Spleen (tissue), 7 donors: ENCODE measurements around the gene PARK7.

Experiments used
- POLR2A ChIP-seq, 3 donors: fragments of 450-650 bp; IDR thresholded peaks; one replicate each; pipeline ENCODE4 v1.5.1; 2017; ENCODE audit warnings: antibody characterized with exemption in 3 of 3, mild to moderate bottlenecking in 1 of 3
- POLR2AphosphoS5 ChIP-seq, 3 donors: sonication (generic); formaldehyde crosslinking; IDR thresholded peaks; one replicate each; pipeline ENCODE4 v1.5.1; 2017; ENCODE audit warnings: antibody characterized with exemption in 3 of 3
- TF ChIP-seq, protein P1 (sequence below), 11 experiments: fragments of 200-600 bp in 7 of 11; fragments of 450-650 bp in 4 of 11; sonication (generic) in 4 of 11; IDR thresholded peaks in 8 of 11; conservative IDR thresholded peaks in 3 of 11; 1 replicate in 7 of 11; 2 replicates in 4 of 11; pipeline versions ENCODE4 v1.4.0 to v1.8.0; 2016 to 2021; ENCODE audit warnings: antibody characterized with exemption in 11 of 11, inconsistent platforms in 4 of 11, mild to moderate bottlenecking in 1 of 11
- donor health status: DM: no; HTN: no; CAD: no; lungs with moderate emphysema.
- donor health status: DM: no; HTN: no; CAD: no.
- donor health status: DM: no; HTN: no; CAD: no.

DNA sequence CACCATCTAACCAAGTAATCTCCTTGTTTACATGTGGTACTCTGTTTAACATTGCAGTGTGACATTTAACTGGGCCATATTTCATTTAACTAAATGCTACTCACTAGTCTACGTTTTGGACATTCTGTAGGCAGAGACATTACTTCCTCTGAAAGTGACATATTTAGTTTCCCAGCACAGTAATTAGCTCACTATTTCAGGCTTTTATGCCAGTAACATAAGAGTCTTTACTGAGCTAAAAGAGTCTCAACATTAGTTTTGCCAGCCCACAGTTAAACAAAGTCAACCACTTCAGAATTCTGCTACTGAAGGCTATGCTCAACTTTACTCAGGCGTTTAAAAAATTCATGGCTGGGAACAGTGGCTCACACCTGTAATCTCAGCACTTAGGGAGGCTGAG lies 18.3 kb upstream of the PARK7 start:
- TF ChIP-seq, protein P1, sequence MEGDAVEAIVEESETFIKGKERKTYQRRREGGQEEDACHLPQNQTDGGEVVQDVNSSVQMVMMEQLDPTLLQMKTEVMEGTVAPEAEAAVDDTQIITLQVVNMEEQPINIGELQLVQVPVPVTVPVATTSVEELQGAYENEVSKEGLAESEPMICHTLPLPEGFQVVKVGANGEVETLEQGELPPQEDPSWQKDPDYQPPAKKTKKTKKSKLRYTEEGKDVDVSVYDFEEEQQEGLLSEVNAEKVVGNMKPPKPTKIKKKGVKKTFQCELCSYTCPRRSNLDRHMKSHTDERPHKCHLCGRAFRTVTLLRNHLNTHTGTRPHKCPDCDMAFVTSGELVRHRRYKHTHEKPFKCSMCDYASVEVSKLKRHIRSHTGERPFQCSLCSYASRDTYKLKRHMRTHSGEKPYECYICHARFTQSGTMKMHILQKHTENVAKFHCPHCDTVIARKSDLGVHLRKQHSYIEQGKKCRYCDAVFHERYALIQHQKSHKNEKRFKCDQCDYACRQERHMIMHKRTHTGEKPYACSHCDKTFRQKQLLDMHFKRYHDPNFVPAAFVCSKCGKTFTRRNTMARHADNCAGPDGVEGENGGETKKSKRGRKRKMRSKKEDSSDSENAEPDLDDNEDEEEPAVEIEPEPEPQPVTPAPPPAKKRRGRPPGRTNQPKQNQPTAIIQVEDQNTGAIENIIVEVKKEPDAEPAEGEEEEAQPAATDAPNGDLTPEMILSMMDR (IDR thresholded peaks at IDR 0.05 in 8 of 11, conservative IDR thresholded peaks at IDR 0.05 in 3 of 11) = no peak
- no peak for TF ChIP-seq POLR2AphosphoS5 (IDR thresholded peaks at IDR 0.05)
- no peak for TF ChIP-seq POLR2A (IDR thresholded peaks at IDR 0.05)
